NB4 (cell line): ENCODE measurements around the gene PRSS1.

Experiments used
- CTCF ChIP-seq: IDR thresholded peaks from one replicate; pipeline ENCODE4 v1.5.1; 2012; ENCODE audit warnings: low read depth, low read length
- POLR2A ChIP-seq: IDR thresholded peaks from 2 replicates; pipeline ENCODE4 v1.6.1; 2011; ENCODE audit warnings: mild to moderate bottlenecking; ENCODE audit not compliant: insufficient read length; ENCODE audit errors: extremely low read depth

- TF ChIP-seq POLR2A (no peak), CTCF (no peak)
Measured at GRCh38 chr7:142772673-142773072, 23.4 kb downstream of the PRSS1 start.
